Loucy (cell line): ENCODE data around the gene LAMA4.

Experiments
- H2AFZ ChIP-seq: fragments of 200-600 bp; sonication (generic); 2 replicates; pipeline ENCODE4 v1.6.0; 2016; ENCODE audit warnings: antibody characterized with exemption, mild to moderate bottlenecking, low read length, moderate library complexity
- H3F3A ChIP-seq: fragments of 200-600 bp; 2 replicates; pipeline ENCODE4 v1.6.0; 2016; ENCODE audit warnings: antibody characterized with exemption, low read depth, mild to moderate bottlenecking
- H3K27me3 ChIP-seq: fragments of 200-600 bp; sonication (generic); 2 replicates; pipeline ENCODE4 v1.6.1; 2014; ENCODE audit warnings: low read length, mild to moderate bottlenecking; ENCODE audit not compliant: insufficient read depth, poor library complexity, severe bottlenecking
- H3K36me3 ChIP-seq: fragments of 200-600 bp; sonication (generic); 2 replicates; pipeline ENCODE4 v1.6.1; 2016; ENCODE audit warnings: low read length; ENCODE audit not compliant: insufficient read depth
- H3K4me1 ChIP-seq: fragments of 200-600 bp; sonication (generic); 2 replicates; pipeline ENCODE4 v1.5.1; 2014; ENCODE audit warnings: low read length, mild to moderate bottlenecking; ENCODE audit not compliant: insufficient read depth, poor library complexity, severe bottlenecking
- H3K4me2 ChIP-seq: fragments of 200-600 bp; sonication (generic); 2 replicates; pipeline ENCODE4 v1.6.0; 2014; ENCODE audit warnings: antibody characterized with exemption, low read length, low read depth, mild to moderate bottlenecking; ENCODE audit not compliant: poor library complexity, severe bottlenecking
- H3K4me3 ChIP-seq: fragments of 200-600 bp; sonication (generic); 2 replicates; pipeline ENCODE4 v1.5.1; 2014; ENCODE audit warnings: low read length, mild to moderate bottlenecking, mixed read lengths; ENCODE audit not compliant: poor library complexity, severe bottlenecking
- H3K79me2 ChIP-seq: fragments of 200-600 bp; sonication (generic); 2 replicates; pipeline ENCODE4 v1.6.1; 2014; ENCODE audit warnings: low read length; ENCODE audit not compliant: insufficient read depth
- H3K9ac ChIP-seq: fragments of 200-600 bp; sonication (generic); 2 replicates; pipeline ENCODE4 v1.6.0; 2014; ENCODE audit warnings: mild to moderate bottlenecking, low read depth, low read length, moderate library complexity; ENCODE audit not compliant: poor library complexity, severe bottlenecking
- H3K9me2 ChIP-seq: fragments of 200-600 bp; sonication (generic); replicated peaks from 2 replicates; pipeline ENCODE4 v1.6.1; 2016; ENCODE audit warnings: low read depth, low read length, mixed read lengths
- H3K9me3 ChIP-seq: fragments of 200-600 bp; sonication (generic); 2 replicates; pipeline ENCODE4 v1.6.1; 2014; ENCODE audit warnings: mild to moderate bottlenecking, antibody characterized with exemption, low read length, low read depth; ENCODE audit not compliant: insufficient read depth
- H4K20me1 ChIP-seq: fragments of 200-600 bp; sonication (generic); 2 replicates; pipeline ENCODE4 v1.6.0; 2014; ENCODE audit warnings: antibody characterized with exemption, low read length, mild to moderate bottlenecking; ENCODE audit not compliant: insufficient read depth, poor library complexity, severe bottlenecking
- CTCF ChIP-seq: fragments of 200-600 bp; sonication (generic); conservative IDR thresholded peaks from 2 replicates; pipeline ENCODE4 v1.5.1; 2014; ENCODE audit warnings: mild to moderate bottlenecking, antibody characterized with exemption, low read length
- EZH2phosphoT487 ChIP-seq: fragments of 200-600 bp; IDR thresholded peaks from 2 replicates; pipeline ENCODE4 v1.6.1; 2018; ENCODE audit warnings: antibody characterized with exemption, mild to moderate bottlenecking, moderate library complexity, borderline replicate concordance

The LAMA4 gene

DNA sequence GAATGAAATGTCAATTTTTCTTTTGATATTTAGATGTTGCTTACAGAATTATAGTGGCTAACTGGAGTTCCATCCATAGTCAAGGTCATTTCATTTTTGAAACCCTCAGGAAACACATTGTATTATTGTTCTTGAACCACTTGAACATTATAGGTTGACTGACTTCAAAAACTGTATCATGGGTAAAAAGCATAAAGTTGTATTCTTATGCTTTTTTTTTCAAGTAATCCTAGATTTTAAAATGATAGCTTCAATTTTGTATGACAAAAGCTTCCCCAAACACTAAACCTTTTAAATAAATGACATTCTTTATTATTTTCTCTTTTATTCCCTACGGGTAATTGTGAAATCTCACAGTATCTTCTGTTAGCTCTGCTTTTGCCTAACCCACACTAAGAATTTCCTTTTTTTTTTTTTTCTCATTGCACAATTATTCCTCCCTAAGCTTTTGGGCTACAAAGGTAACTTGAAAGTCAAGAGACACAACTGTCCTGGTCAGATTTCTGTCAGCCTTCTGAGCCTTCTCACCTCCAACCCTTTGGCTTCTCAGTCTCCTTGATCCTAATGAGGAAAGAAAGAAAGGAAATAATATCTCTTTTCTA, 36.9 kb upstream of the LAMA4 start:
- Histone ChIP-seq H3K79me2 (no peaks in the 10 kb centered on the region), H3K9me2 (no peaks in the 10 kb centered on the region), H3F3A (no peaks in the 10 kb centered on the region), H3K27me3 (peaks cover 94% of the 10 kb centered on the region), H3K9me3 (no peaks in the 10 kb centered on the region), H4K20me1 (no peaks in the 10 kb centered on the region), H2AFZ (no peak overlapping the region), H3K4me3 (no peak overlapping the region), H3K4me2 (no peak overlapping the region), H3K36me3 (no peaks in the 10 kb centered on the region), H3K9ac (no peak overlapping the region), H3K4me1 (peaks cover 3% of the 10 kb centered on the region)
- no peak for TF ChIP-seq CTCF
- no peak for TF ChIP-seq EZH2phosphoT487

GRCh38 chr6:112289038-112289566, 34.7 kb upstream of the LAMA4 start:
- Histone ChIP-seq H3K4me2 (no peak overlapping the region), H3K79me2 (no peaks in the 10 kb centered on the region), H3K4me3 (no peak overlapping the region), H3F3A (no peaks in the 10 kb centered on the region), H3K9ac (no peak overlapping the region), H2AFZ (no peak overlapping the region), H3K36me3 (no peaks in the 10 kb centered on the region), H3K9me2 (no peaks in the 10 kb centered on the region), H3K4me1 (peaks cover 12% of the 10 kb centered on the region), H3K9me3 (no peaks in the 10 kb centered on the region), H3K27me3 (peaks cover 90% of the 10 kb centered on the region), H4K20me1 (no peaks in the 10 kb centered on the region)
- no peak for TF ChIP-seq CTCF
- TF ChIP-seq EZH2phosphoT487 = no peak

DNA sequence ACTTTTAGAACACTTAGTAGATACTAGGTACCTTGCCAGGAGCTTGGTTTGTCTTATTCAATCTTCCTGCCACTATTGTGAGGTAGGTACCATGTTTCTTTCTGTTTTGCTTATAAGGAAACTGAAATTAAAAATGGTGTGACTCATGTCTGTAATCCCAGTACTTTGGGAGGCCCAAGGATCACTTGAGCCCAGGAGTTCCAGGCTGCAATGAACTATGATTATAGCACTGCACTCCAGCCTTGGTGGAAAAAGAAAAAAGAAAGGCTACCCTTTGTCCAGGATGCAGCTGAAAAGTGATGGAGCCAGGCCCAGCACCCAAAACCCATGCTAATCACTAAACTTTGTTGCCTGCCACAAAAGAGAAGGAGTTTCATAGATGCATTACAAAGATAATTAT, 34.1 kb upstream of the LAMA4 start:
- H3K27me3 ChIP-seq = peaks cover 90% of the 10 kb centered on the region
- H3K36me3 ChIP-seq = no peaks in the 10 kb centered on the region
- H3K9ac ChIP-seq = no peak overlapping the region
- no peaks in the 10 kb centered on the region for H3F3A ChIP-seq
- H2AFZ ChIP-seq = no peak overlapping the region
- TF ChIP-seq EZH2phosphoT487 = no peak
- no peak for TF ChIP-seq CTCF
- no peaks in the 10 kb centered on the region for H4K20me1 ChIP-seq
- H3K9me3 ChIP-seq = no peaks in the 10 kb centered on the region
- no peak overlapping the region for H3K4me3 ChIP-seq
- no peaks in the 10 kb centered on the region for H3K9me2 ChIP-seq
- H3K4me2 ChIP-seq = no peak overlapping the region
- H3K4me1 ChIP-seq = peaks cover 12% of the 10 kb centered on the region
- H3K79me2 ChIP-seq = no peaks in the 10 kb centered on the region
